ENCODE results near the gene GRK6. TPM values are rescaled to one million over a fixed set of nuclear protein-coding genes. Genes with fewer than 3 reads are reported as not detected.

GRK6 gene
- total RNA-seq, 1 experiment from 2014 or later: 75.2 TPM

DNA sequence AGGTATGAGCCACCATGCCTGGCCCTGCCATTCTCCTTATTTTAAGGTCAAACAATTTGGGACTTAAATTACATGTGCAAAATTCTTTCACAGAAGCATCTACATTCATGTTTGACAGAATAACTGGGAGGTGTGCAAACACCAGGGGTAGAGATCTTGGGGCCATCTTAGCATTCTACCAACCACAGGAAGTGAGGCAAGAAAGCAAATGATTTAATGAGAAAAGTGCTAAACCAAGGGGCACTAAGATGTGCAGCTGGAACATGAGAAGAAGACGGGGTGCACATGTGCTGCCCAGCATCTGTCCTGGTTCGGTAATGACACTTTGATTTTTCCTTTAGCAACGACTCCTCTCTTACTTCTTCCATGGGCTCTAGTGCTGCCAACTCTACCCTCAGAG is 15.9 kb upstream of the GRK6 start:
- Histone ChIP-seq H2BK5ac (ENCODE audit: insufficient read length, low read length) (no peak overlapping the region), H3T11ph (ENCODE audit: low read length) (no peak overlapping the region)
- H3K27ac Mint-ChIP-seq: no peak overlapping the region; a peak in 1 of 7 replicates

More for the DNA sequence above, 15.9 kb upstream of the GRK6 start:
- no peak overlapping the region for H3K18ac ChIP-seq (ENCODE audit: insufficient read length, low read depth, low read length)
- H2AK5ac ChIP-seq (ENCODE audit: insufficient read length, low read length): no peak overlapping the region
- no peak overlapping the region for H3K4me2 ChIP-seq (ENCODE audit: insufficient read depth, insufficient read length, low read length)
- no peak overlapping the region for H3K9ac ChIP-seq (ENCODE audit: extremely low read depth, insufficient read length, low read length)
- no peak overlapping the region for H4K5ac ChIP-seq (ENCODE audit: insufficient read length, low read depth, low read length)
- no CpG with 5 or more reads among the region's 3 CpGs for WGBS (ENCODE audit: extremely low coverage, insufficient read length, low lambda C conversion rate)
- peaks cover 86% of the 10 kb centered on the region for H3K27me3 Mint-ChIP-seq (ENCODE audit: low read depth)
- no peaks in the 10 kb centered on the region for H3K36me3 Mint-ChIP-seq (ENCODE audit: insufficient read depth in 1 of 3, low read depth in 3 of 3)
- H3K23me2 ChIP-seq (ENCODE audit: insufficient read length, low read depth, low read length, poor library complexity, severe bottlenecking): no peaks in the 10 kb centered on the region
- H2AFZ ChIP-seq (ENCODE audit: low read length): no peak overlapping the region
- H3K27ac ChIP-seq (ENCODE audit: insufficient read length, low read depth, low read length): no peak overlapping the region
- no peak overlapping the region for H3K4me3 Mint-ChIP-seq
- H3K79me2 ChIP-seq (ENCODE audit: insufficient read depth, low read length): no peaks in the 10 kb centered on the region
- no peak overlapping the region for H4K8ac ChIP-seq (replicated peaks; ENCODE audit: insufficient read length, low read depth, low read length)
- no peak overlapping the region for H2BK120ac ChIP-seq (ENCODE audit: low read depth, low read length, poor library complexity, severe bottlenecking)
- no peak overlapping the region for H4K91ac ChIP-seq (ENCODE audit: insufficient read length, low read depth, low read length)
- H3K27me3 ChIP-seq (ENCODE audit: insufficient read depth, low read length): no peaks in the 10 kb centered on the region; the same call in 1 of the 2 replicates
- no peak overlapping the region for H2BK15ac ChIP-seq (ENCODE audit: low read depth, low read length)
- no peak overlapping the region for H3K23ac ChIP-seq (ENCODE audit: insufficient read length, low read depth, low read length)
- TF ChIP-seq, protein P1, sequence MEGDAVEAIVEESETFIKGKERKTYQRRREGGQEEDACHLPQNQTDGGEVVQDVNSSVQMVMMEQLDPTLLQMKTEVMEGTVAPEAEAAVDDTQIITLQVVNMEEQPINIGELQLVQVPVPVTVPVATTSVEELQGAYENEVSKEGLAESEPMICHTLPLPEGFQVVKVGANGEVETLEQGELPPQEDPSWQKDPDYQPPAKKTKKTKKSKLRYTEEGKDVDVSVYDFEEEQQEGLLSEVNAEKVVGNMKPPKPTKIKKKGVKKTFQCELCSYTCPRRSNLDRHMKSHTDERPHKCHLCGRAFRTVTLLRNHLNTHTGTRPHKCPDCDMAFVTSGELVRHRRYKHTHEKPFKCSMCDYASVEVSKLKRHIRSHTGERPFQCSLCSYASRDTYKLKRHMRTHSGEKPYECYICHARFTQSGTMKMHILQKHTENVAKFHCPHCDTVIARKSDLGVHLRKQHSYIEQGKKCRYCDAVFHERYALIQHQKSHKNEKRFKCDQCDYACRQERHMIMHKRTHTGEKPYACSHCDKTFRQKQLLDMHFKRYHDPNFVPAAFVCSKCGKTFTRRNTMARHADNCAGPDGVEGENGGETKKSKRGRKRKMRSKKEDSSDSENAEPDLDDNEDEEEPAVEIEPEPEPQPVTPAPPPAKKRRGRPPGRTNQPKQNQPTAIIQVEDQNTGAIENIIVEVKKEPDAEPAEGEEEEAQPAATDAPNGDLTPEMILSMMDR (conservative IDR thresholded peaks at IDR 0.05): no peak
- no peak overlapping the region for H3K14ac ChIP-seq (ENCODE audit: insufficient read depth, low read length)
- H3K9me3 Mint-ChIP-seq: no peaks in the 10 kb centered on the region; a peak in 1 of 5 replicates
- H3K79me1 ChIP-seq (ENCODE audit: insufficient read depth, low read depth, low read length, poor library complexity, severe bottlenecking): no peaks in the 10 kb centered on the region
- no peaks in the 10 kb centered on the region for H3K9me3 ChIP-seq (ENCODE audit: control insufficient read depth, low read depth, low read length)
- no peak overlapping the region for H3K56ac ChIP-seq (ENCODE audit: insufficient read length, low read depth, low read length)
- no peak for DNase-seq
- H4K20me1 ChIP-seq (ENCODE audit: control insufficient read depth, insufficient read depth, insufficient read length): no peaks in the 10 kb centered on the region
- H2BK20ac ChIP-seq (ENCODE audit: low read depth, low read length, poor library complexity, severe bottlenecking): no peak overlapping the region
- peaks cover 0 to 2% of the 10 kb centered on the region in 2 experiments; a peak in 1 of 4 replicates for H3K4me1 Mint-ChIP-seq
- no peak overlapping the region for H2BK12ac ChIP-seq (ENCODE audit: insufficient read length, low read depth, low read length)
- H3K4me1 ChIP-seq (ENCODE audit: insufficient read depth, low read length): no peaks in the 10 kb centered on the region
- no peak overlapping the region for H3K4ac ChIP-seq (ENCODE audit: low read depth, low read length)
